H54 (cell line): ENCODE results near the gene SORCS3.

ENCODE experiments used
- DNase-seq: peaks from one replicate; pipeline ENCODE4 v3.0.0; 2011; ENCODE audit warnings: low spot score, mixed read lengths; ENCODE audit not compliant: insufficient read length
- FAIRE-seq: peaks from 3 replicates; lab custom pipeline; 2011; peaks lifted over from hg19 to GRCh38; lab: Jason Lieb, UNC
- POLR2A ChIP-seq: IDR thresholded peaks from 2 replicates; pipeline ENCODE4 v1.6.1; 2011; ENCODE audit warnings: low read depth, mild to moderate bottlenecking, low read length

Gene SORCS3

DNA sequence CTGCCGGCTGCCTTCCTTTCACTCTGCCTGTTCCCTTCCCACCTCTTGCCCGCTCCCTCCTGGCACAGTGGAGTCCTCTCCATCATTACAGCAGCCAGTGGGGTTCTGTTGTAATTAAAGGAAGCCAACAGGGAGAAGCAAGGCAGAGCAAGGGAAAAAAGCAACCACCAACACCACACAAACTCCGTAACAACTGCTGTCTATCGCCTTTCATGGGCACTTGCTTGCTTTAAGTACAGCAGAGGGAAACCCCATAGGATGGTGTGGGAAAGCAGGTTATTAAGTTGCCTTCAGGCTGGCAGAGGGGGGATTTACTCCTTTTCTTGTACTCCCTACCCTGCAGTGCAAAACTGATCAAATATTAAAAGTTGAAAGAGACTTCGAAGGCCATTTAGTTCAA lies 22.0 kb downstream of the SORCS3 start:
- FAIRE-seq (no peak), DNase-seq (no peak)

DNA sequence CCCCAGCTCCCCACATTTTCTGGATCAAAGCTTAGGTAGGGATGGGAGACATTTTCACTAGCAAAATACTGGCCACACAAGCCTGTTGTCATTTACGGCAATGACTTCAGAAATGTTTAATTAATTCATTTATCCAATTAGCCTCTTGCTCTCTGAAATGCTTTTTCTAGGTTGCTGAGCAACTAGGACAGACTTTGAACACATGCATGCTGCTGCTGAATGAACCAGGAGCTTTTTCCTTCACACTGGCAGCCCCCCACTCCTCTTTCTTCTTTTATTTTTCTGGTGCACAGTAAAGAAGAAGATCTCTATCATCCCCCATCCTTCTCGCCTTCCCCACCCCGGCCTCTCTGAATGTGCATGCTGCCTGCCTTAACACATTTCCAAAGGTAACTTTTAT lies 22.5 kb downstream of the SORCS3 start:
- DNase-seq (no peak), FAIRE-seq (no peak)
- no peak for TF ChIP-seq POLR2A

More for the DNA sequence above, 22.0 kb downstream of the SORCS3 start:
- no peak for TF ChIP-seq POLR2A

DNA sequence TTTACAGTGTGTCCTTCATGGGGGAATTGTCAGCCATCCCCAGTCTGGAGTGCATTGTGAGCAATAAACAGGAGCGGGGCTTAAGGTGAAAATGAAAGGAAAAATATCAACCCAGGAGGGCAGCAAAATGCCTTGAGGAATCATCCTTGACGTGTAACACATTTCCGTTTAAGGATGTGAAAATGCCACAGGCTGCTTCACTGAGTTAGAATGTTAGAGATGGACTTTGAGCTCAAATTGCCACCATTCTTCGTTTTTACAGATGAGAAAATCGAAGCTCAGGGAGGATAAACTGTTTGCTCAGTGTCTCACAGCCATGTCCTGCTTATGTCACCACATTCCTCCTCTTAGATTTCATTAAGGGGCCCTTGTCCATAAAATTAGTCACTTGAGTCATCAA lies 23.1 kb downstream of the SORCS3 start:
- DNase-seq: no peak
- TF ChIP-seq POLR2A: no peak
- no peak for FAIRE-seq

DNA sequence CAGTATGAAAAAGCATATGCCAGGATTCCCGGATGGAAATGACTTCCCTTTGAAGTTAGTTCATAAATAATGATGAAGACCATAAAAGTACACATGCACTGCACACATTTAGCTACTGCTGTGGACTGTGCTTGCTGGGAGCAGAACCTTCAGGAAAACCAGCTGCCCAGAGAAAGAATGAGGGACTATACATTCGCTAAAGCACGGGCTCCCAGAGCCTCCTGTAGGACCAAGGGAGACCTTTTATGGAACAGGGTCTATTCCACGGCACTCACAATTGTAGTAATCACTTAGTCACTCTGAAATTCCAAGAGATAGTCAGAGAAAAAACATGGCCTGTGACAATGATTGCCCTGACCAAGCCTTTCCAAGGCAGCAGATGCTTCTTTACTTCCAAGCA lies 24.1 kb downstream of the SORCS3 start:
- DNase-seq (no peak), FAIRE-seq (no peak)
- TF ChIP-seq POLR2A: no peak

DNA sequence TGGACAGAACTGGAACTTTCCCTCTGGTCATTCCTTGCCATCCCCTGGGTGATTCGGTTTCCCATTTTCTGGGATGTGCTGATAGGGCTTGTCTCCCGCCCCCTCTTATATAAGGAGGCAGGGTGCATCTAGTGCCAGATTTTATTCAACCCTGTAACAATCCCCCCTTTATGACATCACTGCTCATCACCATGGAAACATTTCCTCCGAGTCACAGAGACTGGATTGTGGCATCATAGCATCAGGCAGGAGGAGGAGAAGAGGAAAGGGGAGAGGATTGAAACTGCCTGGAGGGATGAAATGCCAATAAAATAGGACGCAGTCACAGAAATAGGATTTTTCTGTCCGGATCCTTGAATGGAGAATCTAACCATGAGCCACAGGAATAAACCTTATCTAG lies 25.0 kb downstream of the SORCS3 start:
- no peak for FAIRE-seq
- TF ChIP-seq POLR2A: no peak

DNA sequence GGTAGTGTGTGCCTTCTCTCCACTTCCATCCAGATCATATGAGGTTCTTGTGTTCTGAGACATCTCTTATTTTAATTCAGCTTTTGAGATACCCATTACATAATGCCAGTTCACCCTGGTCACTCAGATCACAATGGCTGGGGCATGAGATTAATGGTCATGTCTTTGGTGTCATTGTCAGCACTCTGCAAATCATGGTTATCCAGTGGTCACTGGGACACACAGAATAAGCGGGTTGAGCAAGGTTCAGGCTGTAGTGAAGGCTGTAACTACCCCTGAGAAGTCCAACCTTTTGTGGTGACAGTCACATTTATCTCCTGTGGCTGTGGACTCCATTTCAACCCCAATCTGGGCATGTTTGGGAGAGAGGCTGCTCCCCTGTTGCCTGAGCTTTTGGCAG lies 35.8 kb downstream of the SORCS3 start:
- TF ChIP-seq POLR2A: no peak
- no peak for DNase-seq
- FAIRE-seq: no peak

More for the DNA sequence above, 25.0 kb downstream of the SORCS3 start:
- DNase-seq: no peak

DNA sequence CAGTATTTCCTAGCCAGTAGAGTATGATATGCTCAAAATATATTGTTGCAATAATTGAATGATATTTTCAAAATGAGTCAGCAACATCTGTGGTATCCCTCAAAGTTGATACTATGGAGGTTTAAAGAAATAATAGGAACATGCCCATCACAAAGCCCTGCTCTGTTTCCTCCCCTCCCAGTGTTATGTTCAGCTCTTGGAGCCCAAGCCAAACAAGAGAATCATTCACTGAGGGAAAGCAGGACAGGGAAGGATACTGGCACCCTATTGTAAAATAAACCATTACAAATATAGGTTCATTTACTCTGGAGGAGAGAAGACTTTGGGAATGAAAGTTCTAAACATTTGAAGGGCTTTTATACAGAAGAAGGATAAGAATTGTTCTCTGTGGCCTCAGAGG lies 37.6 kb downstream of the SORCS3 start:
- no peak for DNase-seq
- no peak for TF ChIP-seq POLR2A
- FAIRE-seq: no peak

DNA sequence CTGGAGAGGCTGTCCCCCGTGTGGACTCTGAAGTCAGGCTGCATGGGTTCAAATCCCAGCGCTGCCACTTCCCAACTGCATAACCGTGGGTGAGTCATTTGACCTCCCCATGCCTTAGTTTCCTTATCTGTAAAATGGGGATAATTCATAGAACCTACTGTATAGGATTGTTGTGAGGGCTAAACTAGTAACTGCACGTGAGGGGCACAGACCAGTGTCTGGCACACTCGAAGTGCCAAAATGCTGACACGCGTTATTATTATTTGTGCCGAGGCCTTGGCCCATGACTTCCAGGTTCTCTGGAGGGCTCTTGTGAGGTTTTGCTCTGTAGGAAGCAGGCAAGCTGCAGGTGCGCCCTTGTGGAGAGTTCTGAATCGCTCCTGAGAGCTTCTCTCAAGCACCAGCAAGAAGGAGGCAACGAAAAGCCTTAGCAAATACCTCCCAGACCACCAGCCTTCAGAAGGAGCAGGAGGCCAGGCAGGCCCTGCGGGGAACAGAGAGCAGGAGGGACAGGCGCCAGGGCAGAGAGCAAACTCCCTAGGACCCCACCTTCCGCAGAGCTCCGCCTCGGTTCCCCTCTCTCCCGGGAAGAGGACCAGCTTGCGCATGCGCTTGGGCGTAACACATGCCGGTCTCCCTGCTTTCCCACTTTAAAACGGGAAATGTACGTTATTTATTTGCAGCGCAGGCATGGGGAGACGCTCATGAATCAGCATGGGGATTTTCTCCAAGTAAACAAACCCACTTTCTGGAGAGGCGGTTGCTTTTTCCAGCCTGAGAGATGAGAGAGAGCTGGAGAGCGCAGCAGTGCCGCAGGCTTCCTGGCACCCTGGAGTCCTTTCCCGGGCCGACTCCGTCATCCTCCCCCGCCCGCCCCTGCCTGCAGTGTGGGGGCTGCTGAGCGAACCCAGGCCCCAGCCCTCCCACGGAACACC lies 39.6 kb downstream of the SORCS3 start:
- DNase-seq (no peak), FAIRE-seq (no peak)

DNA sequence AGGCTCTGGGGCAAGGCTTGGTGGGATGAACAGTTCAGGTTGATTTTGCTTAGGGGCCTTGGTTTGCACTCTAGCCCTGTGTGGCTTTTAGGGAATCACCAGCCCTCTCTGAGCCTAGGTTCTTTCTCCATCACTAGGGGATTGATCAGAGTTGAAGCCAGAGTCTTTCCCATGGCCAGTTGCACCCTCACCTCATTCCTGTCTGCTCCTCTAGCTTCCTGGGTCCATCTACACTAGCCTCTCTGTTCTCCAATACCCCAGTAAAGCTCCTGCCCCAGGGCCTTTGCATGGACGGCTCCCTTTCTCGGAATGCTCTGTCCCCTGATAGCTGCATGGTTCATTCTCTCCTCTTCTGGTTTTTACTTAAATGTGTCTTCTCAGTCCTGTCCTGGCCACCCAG lies 40.4 kb downstream of the SORCS3 start:
- DNase-seq: no peak
- no peak for TF ChIP-seq POLR2A
- no peak for FAIRE-seq

More for the DNA sequence above, 39.6 kb downstream of the SORCS3 start:
- TF ChIP-seq POLR2A: no peak

DNA sequence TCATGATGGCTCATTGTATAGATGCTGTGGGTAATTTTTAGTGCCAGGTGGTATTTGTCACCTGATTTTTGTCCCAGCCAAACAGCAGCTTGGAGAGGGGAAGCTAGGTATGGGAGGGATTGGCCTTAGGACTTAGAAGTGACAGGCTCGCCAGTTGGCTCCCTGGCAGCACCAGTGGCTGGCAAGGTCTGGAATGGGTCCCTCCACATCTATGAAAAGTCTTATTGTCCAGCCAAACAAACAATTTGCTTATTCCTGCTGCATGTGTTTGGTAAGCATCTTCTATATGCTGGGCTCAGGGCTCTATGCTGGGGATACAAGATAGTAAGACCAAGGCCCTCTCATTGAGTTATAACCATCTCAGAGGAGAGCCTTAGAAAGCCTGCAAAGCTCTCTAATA lies 42.5 kb downstream of the SORCS3 start:
- TF ChIP-seq POLR2A: no peak
- FAIRE-seq: no peak

DNA sequence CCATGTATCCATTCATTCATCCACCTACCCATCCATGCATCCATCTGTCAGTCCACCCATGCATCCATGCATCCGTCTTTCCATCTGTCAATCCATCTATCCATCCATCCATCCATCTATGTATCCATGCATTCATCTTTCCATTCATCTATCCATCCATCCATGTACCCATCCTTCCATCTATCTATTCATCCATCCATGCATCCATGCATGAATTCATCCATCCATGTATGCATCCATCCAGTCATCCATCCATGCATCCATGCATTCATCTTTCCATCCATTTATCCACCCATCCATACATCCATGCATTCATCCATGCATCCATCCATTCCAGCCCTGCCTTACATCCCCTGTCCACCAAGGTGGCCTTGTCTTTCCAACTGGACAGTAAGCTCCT lies 45.7 kb downstream of the SORCS3 start:
- no peak for FAIRE-seq
- TF ChIP-seq POLR2A: no peak
- DNase-seq: no peak

More for the DNA sequence above, 42.5 kb downstream of the SORCS3 start:
- DNase-seq: no peak

DNA sequence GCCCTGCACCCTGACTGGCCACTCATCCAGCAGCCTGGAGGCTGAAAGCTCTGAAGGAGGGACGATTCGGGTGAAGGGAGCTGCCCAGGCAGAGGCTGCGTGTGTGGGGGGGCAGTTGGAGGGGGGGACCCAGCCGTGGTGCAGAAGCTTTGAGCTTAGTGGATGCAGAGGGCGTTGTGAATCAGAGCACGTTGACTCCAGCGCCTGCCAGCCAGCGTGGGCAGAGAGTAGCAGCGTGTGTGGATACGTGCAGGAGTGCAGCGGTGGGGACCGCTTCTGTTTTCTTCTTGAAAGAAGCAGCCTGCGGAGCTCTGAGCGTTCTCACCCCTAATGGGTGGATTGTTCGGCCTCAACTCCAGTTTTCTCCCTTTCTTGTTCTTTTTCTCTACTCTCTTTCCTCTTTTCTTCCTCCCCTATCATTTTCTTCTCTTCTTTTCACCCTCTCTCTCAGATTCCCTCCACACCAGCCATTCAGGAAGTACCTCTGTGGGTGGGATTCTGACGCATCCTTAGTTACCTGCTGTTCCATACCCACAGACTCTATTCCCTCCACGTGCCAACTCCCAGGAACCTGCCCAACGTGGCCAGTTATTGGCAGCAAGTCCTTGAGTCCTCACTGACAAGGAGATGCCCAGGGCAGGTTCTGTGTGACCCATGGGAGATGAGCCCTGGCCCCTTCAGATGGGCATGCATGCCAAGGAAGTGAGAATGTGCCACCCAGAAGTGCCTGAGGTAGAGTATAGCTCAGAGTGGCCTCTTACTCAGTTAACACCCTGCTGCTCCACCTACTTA lies 47.4 kb downstream of the SORCS3 start:
- FAIRE-seq (no peak), DNase-seq (no peak)
- TF ChIP-seq POLR2A: no peak

DNA sequence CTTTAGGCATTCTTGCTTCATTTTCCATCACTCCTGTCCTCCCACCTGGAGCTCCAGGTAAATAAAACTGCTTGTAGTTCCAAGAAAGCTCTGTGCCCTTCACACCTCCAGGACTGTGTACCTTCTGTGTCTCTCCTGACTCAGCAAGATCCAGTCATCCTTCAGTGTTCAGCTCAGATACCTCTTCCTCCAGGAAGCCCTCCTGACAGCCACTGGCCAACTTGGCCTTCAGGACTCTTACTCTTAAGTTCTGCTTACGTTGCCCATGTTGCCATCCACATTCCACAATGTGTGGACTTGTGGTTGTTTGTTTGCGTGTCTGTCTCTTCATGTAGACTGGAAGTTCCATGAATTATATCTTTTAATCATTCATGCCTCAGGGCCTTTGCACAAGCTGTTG lies 48.0 kb downstream of the SORCS3 start:
- TF ChIP-seq POLR2A: no peak
- FAIRE-seq (no peak), DNase-seq (no peak)

DNA sequence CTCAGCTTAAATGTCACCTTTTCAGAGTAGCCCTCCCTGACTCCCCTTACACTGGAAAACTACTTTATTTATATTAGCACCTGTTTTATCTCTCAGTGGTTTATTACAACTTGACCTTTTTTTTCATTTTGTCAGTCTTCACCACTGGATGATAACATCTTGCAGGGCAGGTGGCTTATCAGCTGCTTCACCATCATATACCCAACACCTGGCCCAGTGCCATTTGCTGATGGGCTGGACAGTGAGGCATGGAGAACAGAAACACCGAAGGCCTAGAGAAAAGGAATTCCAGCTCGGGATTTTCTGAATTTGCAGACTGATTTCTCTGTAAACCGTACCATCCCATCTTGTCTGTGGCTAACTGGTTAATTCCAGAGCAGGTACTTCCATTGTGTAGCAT lies 48.5 kb downstream of the SORCS3 start:
- DNase-seq: no peak
- no peak for FAIRE-seq
- TF ChIP-seq POLR2A: no peak

DNA sequence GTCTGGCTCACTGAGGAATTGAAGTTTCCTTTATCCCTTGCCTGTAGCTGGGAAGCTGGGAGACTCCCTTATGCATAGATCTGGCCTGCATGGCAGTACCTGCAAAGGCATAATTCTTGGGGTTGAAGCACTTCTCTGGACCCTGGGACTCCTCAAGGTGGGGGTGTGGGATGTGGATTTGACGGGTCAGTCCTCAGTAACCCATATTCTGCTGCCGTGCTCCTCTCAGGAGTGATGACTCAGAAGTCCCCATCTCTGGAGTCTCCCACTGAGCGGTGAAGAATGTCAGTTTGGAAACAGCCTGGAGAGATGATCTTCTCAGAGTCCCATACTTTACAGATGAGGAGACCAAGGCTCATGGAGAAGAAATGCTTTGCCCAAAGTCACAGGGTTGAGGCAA lies 49.0 kb downstream of the SORCS3 start:
- no peak for TF ChIP-seq POLR2A
- DNase-seq (no peak), FAIRE-seq (no peak)
